ENCODE data around the gene SMIM13. TPM values are rescaled to one million over a fixed set of nuclear protein-coding genes. Genes with fewer than 3 reads are reported as not detected.
A peak's percentile ranks its signal among the peaks of the same experiment; 100 is the strongest.

The SMIM13 gene
- total RNA-seq: 1 to 10 TPM; 7.5 to 8.4 TPM

DNA sequence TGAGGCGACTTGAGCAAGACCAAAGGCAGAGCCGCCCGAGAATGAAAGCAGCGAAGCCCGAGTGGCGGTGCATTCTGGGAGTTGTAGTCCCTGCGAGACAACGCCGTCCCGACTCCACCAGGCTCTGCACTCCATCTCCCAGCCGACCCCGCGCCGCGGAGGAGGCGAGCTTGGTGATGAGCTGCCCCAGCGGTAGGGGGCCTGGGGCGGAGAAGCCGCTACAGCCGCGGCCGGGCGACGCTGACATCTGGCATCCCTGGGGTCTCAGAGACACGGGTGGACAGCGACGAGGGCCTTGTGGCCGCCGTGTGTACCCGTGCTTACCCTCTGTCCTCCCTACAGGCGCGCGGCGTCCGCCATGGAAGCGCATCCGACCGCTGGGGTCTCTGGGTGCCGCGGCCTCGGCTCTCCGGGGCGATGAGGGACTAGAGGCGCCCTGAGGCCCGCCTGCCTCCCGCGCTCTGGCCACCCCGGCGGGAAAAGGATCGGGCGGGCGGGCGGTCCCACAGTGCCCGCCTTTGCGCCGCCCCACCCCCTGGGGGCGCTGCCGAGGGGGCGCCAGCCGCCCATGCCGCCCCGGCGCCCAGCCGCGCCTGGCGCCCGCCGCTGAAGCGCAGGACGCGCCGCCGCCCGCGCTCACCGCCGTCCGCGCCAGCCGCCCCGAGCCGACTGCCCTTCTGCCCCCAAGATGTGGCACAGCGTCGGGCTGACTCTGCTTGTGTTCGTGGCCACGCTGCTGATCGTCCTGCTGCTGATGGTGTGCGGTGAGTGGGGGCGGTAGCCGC, at the start of gene SMIM13:
SMIM13 (plus strand) TSS at position 209 of the 785 bp plus-strand sequence; CDS start at position 689, 480 bp downstream.
- H3K4me1 ChIP-seq (ENCODE audit: control insufficient read depth in 1 of 2, low read depth in 2 of 2): peaks cover 12 to 16% of the 10 kb centered on the region in 2 donors
- no peaks in the 10 kb centered on the region for H3K27me3 ChIP-seq (replicated peaks; ENCODE audit: insufficient read depth)
- H3K9me3 ChIP-seq: no peaks in the 10 kb centered on the region
- H3K4me3 ChIP-seq: peak within 1 kb of the TSS; percentile 80
- peak; percentile 94 for ATAC-seq (ENCODE audit: insufficient number of reproducible peaks, low FRiP score, low read depth)
- no peaks in the 10 kb centered on the region for H3K36me3 ChIP-seq
- H3K27ac ChIP-seq: peak within 1 kb of the TSS; percentile 93 to 94
- peak; percentile 93 for DNase-seq (ENCODE audit: low spot score)
- TF ChIP-seq, protein P1, sequence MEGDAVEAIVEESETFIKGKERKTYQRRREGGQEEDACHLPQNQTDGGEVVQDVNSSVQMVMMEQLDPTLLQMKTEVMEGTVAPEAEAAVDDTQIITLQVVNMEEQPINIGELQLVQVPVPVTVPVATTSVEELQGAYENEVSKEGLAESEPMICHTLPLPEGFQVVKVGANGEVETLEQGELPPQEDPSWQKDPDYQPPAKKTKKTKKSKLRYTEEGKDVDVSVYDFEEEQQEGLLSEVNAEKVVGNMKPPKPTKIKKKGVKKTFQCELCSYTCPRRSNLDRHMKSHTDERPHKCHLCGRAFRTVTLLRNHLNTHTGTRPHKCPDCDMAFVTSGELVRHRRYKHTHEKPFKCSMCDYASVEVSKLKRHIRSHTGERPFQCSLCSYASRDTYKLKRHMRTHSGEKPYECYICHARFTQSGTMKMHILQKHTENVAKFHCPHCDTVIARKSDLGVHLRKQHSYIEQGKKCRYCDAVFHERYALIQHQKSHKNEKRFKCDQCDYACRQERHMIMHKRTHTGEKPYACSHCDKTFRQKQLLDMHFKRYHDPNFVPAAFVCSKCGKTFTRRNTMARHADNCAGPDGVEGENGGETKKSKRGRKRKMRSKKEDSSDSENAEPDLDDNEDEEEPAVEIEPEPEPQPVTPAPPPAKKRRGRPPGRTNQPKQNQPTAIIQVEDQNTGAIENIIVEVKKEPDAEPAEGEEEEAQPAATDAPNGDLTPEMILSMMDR (IDR thresholded peaks at IDR 0.05): peak; percentile 50

DNA sequence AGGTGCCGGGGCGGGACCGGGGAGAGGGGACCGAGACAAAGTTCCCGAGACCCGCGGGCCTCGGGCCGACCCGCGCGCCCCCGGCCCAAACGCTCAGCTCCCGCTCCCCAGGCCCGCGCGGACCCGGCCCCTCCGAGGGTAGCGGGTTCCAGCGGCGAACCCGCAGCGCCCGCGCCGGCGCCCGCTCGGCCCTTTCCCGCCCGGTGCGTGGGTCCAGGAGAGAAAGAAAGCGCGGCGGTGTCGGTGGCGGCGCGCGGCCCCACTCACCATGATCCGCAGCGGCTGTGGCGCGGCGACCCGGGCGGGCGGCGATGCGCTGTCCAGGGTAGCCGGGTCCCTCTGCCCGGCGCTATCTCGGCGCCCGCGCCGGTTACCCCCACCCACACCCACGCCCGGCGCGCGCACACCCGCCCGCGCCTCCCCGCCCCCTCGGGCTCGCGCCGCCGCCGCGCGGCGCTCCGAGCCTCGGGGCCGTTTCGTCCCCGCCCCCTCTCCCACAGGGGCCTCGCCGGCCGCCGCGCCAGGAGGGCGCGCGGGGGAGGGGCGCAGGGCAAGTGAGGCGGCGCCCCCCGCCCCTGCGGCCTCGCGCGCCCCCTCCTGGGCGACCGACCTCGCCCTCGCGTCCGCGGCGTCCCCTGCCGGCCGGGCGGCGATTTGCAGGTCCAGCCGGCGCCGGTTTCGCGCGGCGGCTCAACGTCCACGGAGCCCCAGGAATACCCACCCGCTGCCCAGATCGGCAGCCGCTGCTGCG, 49.5 kb upstream of the SMIM13 start, which contains the start of gene ELOVL2:
ELOVL2 (minus strand) TSS at position 345 of the 751 bp plus-strand sequence; CDS start at position 270, 75 bp downstream.
- H3K27me3 ChIP-seq (replicated peaks; ENCODE audit: insufficient read depth): peaks cover 11% of the 10 kb centered on the region
- TF ChIP-seq, protein P1 (IDR thresholded peaks at IDR 0.05): no peak
- DNase-seq (ENCODE audit: low spot score): no peak
- no peaks in the 10 kb centered on the region for H3K36me3 ChIP-seq
- ATAC-seq (ENCODE audit: insufficient number of reproducible peaks, low FRiP score, low read depth): no peak
- H3K9me3 ChIP-seq: no peaks in the 10 kb centered on the region
- H3K4me3 ChIP-seq: peak within 1 kb of the TSS; percentile 72
- no peak within 1 kb of the TSS for H3K27ac ChIP-seq
- peaks cover 4 to 14% of the 10 kb centered on the region in 2 donors for H3K4me1 ChIP-seq (ENCODE audit: control insufficient read depth in 1 of 2, low read depth in 2 of 2)

DNA sequence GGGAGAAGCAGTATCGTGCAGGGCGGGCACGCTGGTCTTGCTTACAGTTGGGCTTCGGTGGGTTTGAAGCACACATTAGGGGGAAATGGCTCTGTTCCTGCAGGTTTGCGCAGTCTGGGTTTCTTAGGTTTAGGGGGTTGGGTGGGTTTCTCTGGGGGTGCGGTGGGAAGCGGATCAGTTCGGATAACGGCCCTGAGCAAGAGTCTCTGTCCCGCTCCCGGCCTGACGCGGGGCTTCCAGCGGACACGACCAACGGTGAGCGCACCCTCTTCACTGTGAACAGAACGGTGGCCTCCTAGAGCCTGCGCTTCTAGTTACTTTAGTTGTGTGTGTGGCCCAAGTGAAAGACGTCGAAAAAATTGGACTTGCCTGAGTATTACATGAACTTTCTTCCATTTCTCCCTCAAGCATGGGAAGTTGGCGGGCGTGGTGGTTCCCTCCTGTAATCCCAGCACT, 48.9 kb upstream of the SMIM13 start:
- TF ChIP-seq, protein P1 (IDR thresholded peaks at IDR 0.05): no peak
- ATAC-seq (ENCODE audit: insufficient number of reproducible peaks, low FRiP score, low read depth): no peak
- H3K27me3 ChIP-seq (replicated peaks; ENCODE audit: insufficient read depth): peaks cover 11% of the 10 kb centered on the region
- H3K9me3 ChIP-seq: no peaks in the 10 kb centered on the region
- no peak overlapping the region for H3K27ac ChIP-seq
- no peak for DNase-seq (ENCODE audit: low spot score)
- H3K4me1 ChIP-seq (ENCODE audit: control insufficient read depth in 1 of 2, low read depth in 2 of 2): peaks cover 4 to 14% of the 10 kb centered on the region in 2 donors
- H3K4me3 ChIP-seq: peak overlapping the region; percentile 52
- H3K36me3 ChIP-seq: no peaks in the 10 kb centered on the region

DNA sequence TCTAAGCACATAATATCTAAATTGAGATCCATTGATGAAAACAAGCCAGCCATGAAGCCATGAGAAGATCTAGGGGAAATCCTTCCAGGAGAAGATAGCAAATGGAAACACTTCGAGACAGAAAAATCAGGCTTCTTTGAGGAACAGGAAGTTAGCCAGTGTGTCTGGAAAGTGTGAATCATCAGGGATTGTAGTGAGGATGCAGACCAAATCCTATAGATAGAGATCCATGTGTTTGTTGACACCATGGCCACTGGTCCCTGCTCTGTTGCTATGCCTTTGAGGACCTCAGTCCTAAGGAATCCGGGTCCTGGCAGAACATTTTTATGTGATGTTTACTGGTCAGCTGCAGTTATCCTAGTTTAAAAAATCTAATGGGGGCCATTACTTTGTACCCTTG, 42.9 kb upstream of the SMIM13 start:
- H3K9me3 ChIP-seq: no peaks in the 10 kb centered on the region
- H3K4me3 ChIP-seq: no peak overlapping the region
- DNase-seq (ENCODE audit: low spot score) (no peak), ATAC-seq (ENCODE audit: insufficient number of reproducible peaks, low FRiP score, low read depth) (no peak)
- TF ChIP-seq, protein P1 (IDR thresholded peaks at IDR 0.05): no peak
- H3K27me3 ChIP-seq (replicated peaks; ENCODE audit: insufficient read depth): peaks cover 5% of the 10 kb centered on the region
- no peak overlapping the region for H3K27ac ChIP-seq
- no peaks in the 10 kb centered on the region for H3K4me1 ChIP-seq (ENCODE audit: control insufficient read depth in 1 of 2, low read depth in 2 of 2)
- no peaks in the 10 kb centered on the region for H3K36me3 ChIP-seq

DNA sequence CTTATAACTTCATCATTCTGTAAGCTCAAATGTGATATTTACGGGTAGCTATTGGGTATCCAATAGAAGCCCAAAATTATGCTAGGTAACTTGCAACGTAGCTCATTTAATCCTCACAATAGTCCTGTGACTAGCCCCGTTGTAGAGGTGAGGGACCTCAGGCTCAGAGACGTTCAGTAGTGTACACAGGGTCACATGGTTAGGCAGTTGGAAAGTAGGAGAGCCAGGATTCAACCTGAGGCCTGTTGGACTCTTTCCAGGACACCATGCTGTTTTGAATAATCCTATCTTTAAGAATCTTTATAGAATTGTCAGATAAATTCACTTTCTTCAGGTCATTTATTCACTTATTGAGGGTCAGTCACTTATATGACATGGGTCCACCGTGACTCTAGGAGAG, 40.3 kb upstream of the SMIM13 start:
- H3K36me3 ChIP-seq: no peaks in the 10 kb centered on the region
- peaks cover 2% of the 10 kb centered on the region for H3K27me3 ChIP-seq (replicated peaks; ENCODE audit: insufficient read depth)
- no peak overlapping the region for H3K27ac ChIP-seq
- TF ChIP-seq, protein P1 (IDR thresholded peaks at IDR 0.05): no peak
- DNase-seq (ENCODE audit: low spot score): no peak
- H3K4me1 ChIP-seq (ENCODE audit: control insufficient read depth in 1 of 2, low read depth in 2 of 2): no peaks in the 10 kb centered on the region
- no peaks in the 10 kb centered on the region for H3K9me3 ChIP-seq
- no peak for ATAC-seq (ENCODE audit: insufficient number of reproducible peaks, low FRiP score, low read depth)
- H3K4me3 ChIP-seq: no peak overlapping the region
